Spinal cord (tissue), 10 donors: ENCODE measurements around the gene SAMD11. TPM values are rescaled to one million over a fixed set of nuclear protein-coding genes. Genes with fewer than 3 reads are reported as not detected.

Experiments used
- DNase-seq, 6 donors: peaks; one replicate each; pipeline versions ENCODE4 v3.0.0 to v3.0.0-alpha.2; 2013 to 2015; ENCODE audit warnings: low spot score in 6 of 6, low read depth in 4 of 6
- H3K27ac ChIP-seq: one replicate; pipeline ENCODE4 v1.5.1; 2013; ENCODE audit warnings: low read depth, low read length, control low read depth
- H3K27me3 ChIP-seq: one replicate; pipeline ENCODE4 v1.6.1; 2013; ENCODE audit warnings: low read length; ENCODE audit not compliant: control insufficient read depth, insufficient read depth
- H3K36me3 ChIP-seq: one replicate; pipeline ENCODE4 v1.6.1; 2013; ENCODE audit warnings: low read length; ENCODE audit not compliant: control insufficient read depth, insufficient read depth
- H3K4me1 ChIP-seq: one replicate; pipeline ENCODE4 v1.6.1; 2013; ENCODE audit warnings: low read length; ENCODE audit not compliant: control insufficient read depth, insufficient read depth
- H3K4me3 ChIP-seq: one replicate; pipeline ENCODE4 v1.5.1; 2013; ENCODE audit warnings: low read depth, low read length, control low read depth
- H3K9me3 ChIP-seq: one replicate; pipeline ENCODE4 v1.6.1; 2013; ENCODE audit warnings: low read length; ENCODE audit not compliant: control insufficient read depth, insufficient read depth
- WGBS: methylation state at CpG from one replicate; pipeline ENCODE4 v1.1.5; 2013; ENCODE audit warnings: missing lambda C conversion rate; ENCODE audit not compliant: insufficient coverage; 5-methylcytosine and 5-hydroxymethylcytosine counted together
- polyA plus RNA-seq, 2 donors: library from polyadenylated mRNA; unstranded; fragments of 120-200 nt; gene quantifications; one replicate each; pipeline ENCODE4 v1.2.1, GENCODE V29; 2013; ENCODE audit not compliant: insufficient read length in 2 of 2
- total RNA-seq, 2 donors: library from RNA; depleted of rRNA in 1 of 2; stranded (reverse); fragments of 120-200 nt in 1 of 2; fragments of >200 nt in 1 of 2; gene quantifications; one replicate each; pipeline versions ENCODE4 v1.2.3 to v1.2.4, GENCODE V29; 2013 to 2014
- donor health status: healthy.

The SAMD11 gene
- total and polyA plus RNA-seq, 4 donors: 12.0 to 36.9 (median 28.9) TPM

DNA sequence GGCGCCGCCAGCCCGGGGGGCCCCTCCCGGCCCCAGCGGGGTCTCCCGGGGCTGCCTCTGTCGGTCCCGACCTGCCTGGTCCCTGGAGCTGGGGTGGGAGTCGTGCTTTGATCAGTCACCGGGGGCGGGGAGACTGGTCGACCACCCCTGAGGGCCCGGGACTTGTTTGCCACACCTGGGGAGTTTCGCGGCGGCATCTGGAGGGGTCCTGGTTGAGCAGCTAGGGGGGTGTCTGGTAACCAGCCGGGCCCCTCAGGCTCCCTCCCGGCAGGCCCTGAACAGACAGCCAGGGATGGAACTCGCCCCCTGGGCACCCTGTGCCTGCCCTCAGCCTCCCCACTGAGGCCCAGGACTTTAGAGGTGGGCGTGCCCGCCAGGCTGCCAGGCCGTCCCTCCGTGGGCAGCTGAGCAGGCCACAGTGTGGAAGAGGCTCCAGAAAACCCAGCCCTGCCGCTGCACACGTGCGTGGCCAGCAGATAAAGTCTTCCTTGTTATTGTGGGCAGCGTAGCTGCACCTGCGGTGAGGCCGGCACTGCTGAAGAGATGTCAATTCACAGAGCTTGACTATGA, 13.3 kb upstream of the SAMD11 start:
- H3K27ac ChIP-seq: no peak overlapping the region
- WGBS: 19% methylated on average over 29 of the region's 29 CpGs
- H3K4me1 ChIP-seq: peaks cover 46% of the 10 kb centered on the region
- no peaks in the 10 kb centered on the region for H3K9me3 ChIP-seq
- H3K36me3 ChIP-seq: peaks cover 20% of the 10 kb centered on the region
- peaks cover 20% of the 10 kb centered on the region for H3K27me3 ChIP-seq
- DNase-seq: peak in 1 of 6 donors; percentile 42
- H3K4me3 ChIP-seq: no peak overlapping the region

DNA sequence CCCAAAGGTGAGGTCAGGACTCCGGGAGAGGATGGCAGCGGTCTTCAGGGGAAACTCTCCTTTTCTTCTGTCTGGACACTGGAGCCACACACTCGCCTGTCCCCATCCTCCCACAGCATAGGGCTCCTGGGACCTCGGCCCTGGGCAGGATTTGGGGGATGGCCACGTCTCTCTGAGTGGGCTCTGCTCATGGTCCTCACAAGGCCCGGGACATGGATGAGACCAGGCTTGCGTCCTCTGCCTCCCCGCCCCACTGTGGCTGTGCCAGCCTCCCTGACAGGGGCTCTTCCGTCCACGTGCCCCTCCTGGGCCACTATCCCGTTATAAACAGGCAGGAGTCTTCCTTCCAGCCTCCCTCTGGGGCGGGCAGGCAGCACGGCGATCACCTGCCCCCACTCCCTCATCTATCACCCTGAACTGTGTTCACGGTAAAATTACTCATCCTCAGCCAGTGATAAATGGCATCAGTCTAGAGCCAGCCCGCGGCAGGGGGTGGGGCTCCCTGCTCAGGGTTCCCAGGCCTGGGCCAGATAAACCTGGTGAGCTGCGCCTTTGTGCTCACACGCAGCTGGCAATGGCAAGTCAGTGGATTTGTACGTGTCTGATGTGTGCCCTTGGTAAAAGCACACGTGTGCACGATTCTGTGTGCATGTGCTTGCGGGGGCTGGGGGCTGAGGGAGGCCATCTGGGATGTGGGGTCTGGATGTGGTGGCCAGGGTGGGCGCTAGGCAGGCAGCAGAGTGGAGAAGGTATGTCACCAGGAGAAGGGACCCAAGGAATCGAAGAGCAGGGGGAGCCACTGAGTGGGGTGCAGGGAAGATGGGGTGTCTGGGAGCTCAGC, 12.6 kb upstream of the SAMD11 start:
- peaks cover 17% of the 10 kb centered on the region for H3K27me3 ChIP-seq

DNA sequence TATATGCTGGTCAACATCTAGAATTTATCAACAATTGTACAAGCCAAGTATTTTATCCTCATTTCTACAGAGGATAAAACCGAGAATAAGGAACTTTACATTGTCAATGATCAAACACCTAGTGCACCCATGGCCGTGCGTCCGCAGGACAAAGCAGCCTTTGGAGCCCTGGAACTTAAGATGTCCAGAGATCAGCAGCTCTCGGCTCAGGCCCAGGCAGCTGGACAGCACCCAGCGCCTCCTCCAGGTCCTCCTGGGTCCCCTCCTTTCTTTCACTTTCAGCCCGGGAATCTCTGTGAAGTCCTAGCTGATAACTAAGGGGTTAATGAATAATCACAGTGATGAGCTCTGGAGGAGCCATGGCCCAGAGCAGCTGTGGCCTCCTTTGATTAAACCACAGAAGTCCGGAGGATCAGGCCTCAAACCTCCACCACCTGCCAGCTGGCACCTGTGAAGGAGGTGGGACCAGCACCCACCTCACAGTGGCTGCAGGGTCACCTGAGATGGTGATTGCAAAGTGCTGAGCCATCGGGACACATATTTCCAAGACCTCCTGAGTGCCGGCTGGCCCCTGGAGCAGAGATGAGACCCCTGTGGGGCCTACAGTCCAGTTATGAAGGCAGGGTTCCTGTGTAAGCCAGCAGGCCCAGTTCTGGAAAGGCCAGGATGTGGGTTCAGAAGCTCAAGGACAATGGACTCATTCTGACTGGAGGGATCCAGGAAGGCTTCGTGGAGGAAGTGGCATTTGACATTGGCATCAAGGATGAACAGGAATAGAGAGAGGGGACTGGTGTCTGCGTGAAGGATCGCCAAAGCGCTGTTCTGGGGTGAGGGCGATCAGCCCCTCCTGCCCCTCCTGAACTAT, 11.6 kb upstream of the SAMD11 start:
- H3K4me3 ChIP-seq: no peak overlapping the region
- H3K4me1 ChIP-seq: peaks cover 47% of the 10 kb centered on the region
- H3K27ac ChIP-seq: no peak overlapping the region
- 64% methylated on average over 13 of the region's 15 CpGs for WGBS
- H3K9me3 ChIP-seq: no peaks in the 10 kb centered on the region
- H3K36me3 ChIP-seq: peaks cover 6% of the 10 kb centered on the region
- H3K27me3 ChIP-seq: peaks cover 22% of the 10 kb centered on the region
- DNase-seq: no peak

More for the DNA sequence above, 12.6 kb upstream of the SAMD11 start:
- peak in 1 of 6 donors; percentile 71 for DNase-seq
- Histone ChIP-seq H3K27ac (no peak overlapping the region), H3K36me3 (peaks cover 15% of the 10 kb centered on the region), H3K4me1 (peaks cover 46% of the 10 kb centered on the region), H3K4me3 (no peak overlapping the region), H3K9me3 (no peaks in the 10 kb centered on the region)
- WGBS: 46% methylated on average over 24 of the region's 25 CpGs

DNA sequence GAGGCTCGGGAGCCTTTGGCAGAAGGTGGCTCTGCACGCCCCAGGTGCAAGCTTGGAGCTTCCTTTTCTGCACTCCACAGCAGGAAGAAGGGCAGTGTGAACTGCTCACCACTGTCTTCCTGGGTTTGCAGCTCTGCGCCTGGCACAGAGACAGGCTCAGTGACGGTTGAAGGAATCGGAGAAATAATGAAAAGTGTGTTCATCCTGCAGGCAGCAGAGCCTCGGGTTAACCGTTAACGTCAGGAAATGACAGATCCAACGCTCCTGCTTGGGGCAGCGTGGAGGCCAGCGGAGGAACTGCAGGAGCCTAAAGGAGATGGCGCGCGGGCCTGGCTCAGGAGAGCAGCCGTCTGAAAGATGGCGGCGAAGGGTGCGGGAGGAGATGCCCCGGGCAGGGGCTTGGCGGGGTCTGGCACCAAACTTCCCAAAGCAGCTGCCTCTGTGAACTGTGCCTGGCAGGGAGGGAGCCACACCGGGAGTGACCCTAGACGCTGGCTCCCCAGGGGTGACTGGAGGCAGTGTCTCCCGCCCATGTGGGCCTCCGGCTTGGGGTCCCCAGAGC, 10.9 kb upstream of the SAMD11 start:
- 37% methylated on average over 23 of the region's 24 CpGs for WGBS
- DNase-seq: no peak
- Histone ChIP-seq H3K4me3 (no peak overlapping the region), H3K4me1 (peaks cover 53% of the 10 kb centered on the region), H3K27ac (no peak overlapping the region), H3K27me3 (peaks cover 28% of the 10 kb centered on the region), H3K36me3 (peaks cover 3% of the 10 kb centered on the region), H3K9me3 (no peaks in the 10 kb centered on the region)

DNA sequence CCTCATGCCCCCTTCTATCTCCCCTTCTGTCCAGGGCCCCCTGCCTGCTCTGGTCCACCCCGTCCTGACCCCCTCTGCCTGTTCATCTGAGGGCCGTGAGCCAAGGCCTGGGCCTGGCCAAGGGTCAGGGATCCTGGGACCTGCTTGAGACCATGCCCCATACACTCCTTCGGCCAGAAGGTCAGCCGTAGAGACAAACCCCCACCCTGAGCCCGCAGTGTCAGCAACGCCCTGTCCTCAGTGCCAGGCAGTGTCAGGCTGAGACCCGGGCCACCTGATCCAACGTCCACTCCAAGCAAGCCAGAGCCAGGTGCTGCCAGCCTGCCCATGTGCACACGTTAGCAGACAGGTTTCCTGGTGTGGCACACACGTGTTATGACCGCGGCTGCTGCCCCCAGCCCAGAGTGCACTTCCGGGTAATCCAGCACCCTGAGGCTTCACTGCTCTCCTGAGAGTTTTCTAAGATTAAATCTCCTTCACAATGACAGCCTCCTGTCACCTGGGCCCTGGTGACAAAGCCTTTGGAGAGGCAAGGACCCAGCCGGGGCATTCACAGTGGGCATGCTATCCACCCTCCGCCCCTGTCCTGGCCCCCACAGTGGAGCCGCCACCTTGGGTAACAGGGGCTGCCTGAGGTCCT, 10.1 kb upstream of the SAMD11 start:
- Histone ChIP-seq H3K9me3 (no peaks in the 10 kb centered on the region), H3K4me1 (peaks cover 58% of the 10 kb centered on the region), H3K27me3 (peaks cover 30% of the 10 kb centered on the region), H3K4me3 (no peak overlapping the region), H3K36me3 (no peaks in the 10 kb centered on the region), H3K27ac (no peak overlapping the region)
- WGBS: 78% methylated on average over 16 of the region's 16 CpGs
- DNase-seq: no peak

DNA sequence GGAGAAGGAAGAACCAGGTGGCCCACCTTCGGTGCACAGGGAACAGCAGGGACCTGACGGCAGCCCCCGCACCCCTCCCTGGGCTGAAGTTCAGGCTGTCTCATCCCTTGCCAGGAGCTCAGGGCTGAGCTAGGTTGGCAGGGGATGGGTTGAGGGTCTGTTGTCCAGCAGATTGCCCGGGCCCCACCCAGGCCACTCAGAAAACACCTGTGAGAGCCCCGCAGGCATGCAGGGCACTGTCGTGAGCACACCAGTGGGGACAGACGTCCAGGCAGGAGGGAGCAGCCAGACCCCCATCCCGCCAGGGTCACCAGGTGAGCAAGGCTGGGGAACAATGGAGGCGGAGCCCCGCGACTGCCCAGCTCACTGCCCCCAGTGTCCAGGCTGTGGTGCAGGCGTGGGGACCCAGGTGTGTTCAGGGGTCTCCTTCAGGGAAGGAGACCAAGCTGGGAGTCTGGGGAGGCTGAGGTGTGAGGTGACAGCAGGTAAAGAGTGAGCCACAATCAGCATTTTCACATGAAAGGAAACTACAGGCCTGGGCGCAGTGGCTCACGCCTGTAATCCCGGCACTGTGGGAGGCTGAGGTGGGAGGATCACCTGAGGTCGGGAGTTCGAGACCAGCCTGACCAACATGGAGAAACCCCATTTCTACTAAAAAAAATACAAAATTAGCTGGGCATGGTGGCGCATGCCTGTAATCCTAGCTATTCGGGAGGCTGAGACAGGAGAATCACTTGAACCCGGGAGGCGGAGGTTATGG, 9.4 kb upstream of the SAMD11 start:
- WGBS: 84% methylated on average over 15 of the region's 21 CpGs
- Histone ChIP-seq H3K27ac (no peak overlapping the region), H3K36me3 (no peaks in the 10 kb centered on the region), H3K9me3 (no peaks in the 10 kb centered on the region), H3K27me3 (peaks cover 30% of the 10 kb centered on the region), H3K4me3 (no peak overlapping the region), H3K4me1 (peaks cover 63% of the 10 kb centered on the region)
- no peak for DNase-seq

DNA sequence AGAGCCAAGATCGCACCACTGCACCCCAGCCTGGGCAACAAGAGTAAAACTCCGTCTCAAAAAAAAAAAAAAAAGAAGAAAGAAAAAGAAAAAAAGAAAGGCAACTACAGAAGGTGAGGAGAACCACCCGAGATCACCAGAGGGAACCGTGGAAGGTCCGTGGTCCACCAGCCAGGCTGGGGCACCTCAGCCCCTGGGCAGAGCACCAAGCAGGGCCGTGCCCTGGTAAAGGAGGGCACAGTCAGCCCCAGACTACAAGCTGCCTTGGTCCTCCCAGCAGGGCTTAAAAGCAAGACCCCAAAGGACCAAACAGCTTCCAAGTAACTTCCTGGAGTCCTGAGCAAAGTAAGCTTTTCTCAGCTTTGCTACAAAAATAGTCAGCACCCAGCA, 8.8 kb upstream of the SAMD11 start:
- Histone ChIP-seq H3K4me1 (peaks cover 66% of the 10 kb centered on the region), H3K27me3 (peaks cover 30% of the 10 kb centered on the region)
- WGBS: 88% methylated on average over 4 of the region's 6 CpGs

DNA sequence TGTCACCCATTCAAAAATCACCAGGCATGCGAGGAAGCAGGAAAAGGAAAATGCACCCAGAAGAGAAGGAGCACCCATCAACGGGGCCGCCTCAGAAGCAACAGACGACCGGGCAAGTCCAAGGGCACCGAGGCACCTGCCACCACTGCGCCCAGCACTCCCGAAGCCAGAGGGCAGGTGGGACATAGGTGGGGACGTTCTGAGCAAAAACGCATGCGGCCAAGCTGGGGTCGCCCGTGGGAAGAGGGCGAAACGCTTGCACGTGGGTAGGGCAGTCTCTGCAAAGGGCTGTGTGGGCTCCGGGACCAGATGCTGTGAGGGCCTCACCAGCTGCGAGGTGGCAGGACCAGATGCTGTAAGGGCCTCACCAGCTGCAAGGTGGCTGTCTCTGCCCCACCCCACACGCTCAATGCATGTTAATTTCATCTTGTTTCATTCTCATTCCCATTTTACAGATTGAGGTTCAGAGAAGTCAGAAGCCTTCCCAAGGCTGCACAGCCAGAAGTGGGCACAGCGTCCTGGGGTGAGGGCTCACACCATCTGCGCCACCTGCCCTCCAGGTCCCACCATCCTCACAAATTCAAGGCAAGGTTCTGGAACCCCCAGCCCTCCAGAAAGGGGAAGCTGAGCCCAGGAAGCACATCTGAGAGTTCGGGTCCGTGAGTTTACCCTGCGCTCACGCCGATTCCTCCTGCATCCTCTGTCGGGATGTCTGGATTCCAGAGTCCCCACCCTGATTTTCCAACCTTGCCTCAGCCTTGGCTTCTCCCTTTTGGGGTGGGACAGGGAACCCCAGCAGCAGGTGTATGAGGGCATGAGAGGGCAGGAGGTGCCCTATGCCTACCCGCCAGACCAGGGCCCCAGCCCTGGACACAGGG, 8.2 kb upstream of the SAMD11 start:
- WGBS: 82% methylated on average over 23 of the region's 28 CpGs
- H3K9me3 ChIP-seq: no peaks in the 10 kb centered on the region
- DNase-seq: no peak

More for the DNA sequence above, 8.8 kb upstream of the SAMD11 start:
- no peak for DNase-seq
- no peaks in the 10 kb centered on the region for H3K9me3 ChIP-seq
- no peak overlapping the region for H3K27ac ChIP-seq
- H3K4me3 ChIP-seq: no peak overlapping the region
- H3K36me3 ChIP-seq: no peaks in the 10 kb centered on the region

More for the DNA sequence above, 8.2 kb upstream of the SAMD11 start:
- H3K27me3 ChIP-seq: peaks cover 29% of the 10 kb centered on the region
- no peak overlapping the region for H3K27ac ChIP-seq
- H3K36me3 ChIP-seq: no peaks in the 10 kb centered on the region
- no peak overlapping the region for H3K4me3 ChIP-seq
- peaks cover 68% of the 10 kb centered on the region for H3K4me1 ChIP-seq
